BE2C (cell line): Measurements from ENCODE around the gene MSLN.

ENCODE experiments used
- DNase-seq: peaks from one replicate; pipeline ENCODE4 v3.0.0-alpha.2; 2020
- H3K27me3 ChIP-seq: fragments of 250-450 bp; sonication (Bioruptor Pico); 2 replicates; pipeline ENCODE4 v1.5.1; 2020; ENCODE audit warnings: mild to moderate bottlenecking
- H3K36me3 ChIP-seq: fragments of 250-450 bp; sonication (Bioruptor Pico); 2 replicates; pipeline ENCODE4 v1.5.1; 2020; ENCODE audit warnings: mild to moderate bottlenecking
- H3K4me1 ChIP-seq: fragments of 250-450 bp; sonication (Bioruptor Pico); 2 replicates; pipeline ENCODE4 v1.5.1; 2020
- H3K4me3 ChIP-seq: 2 replicates; pipeline ENCODE4 v1.5.1; 2011; ENCODE audit warnings: low read depth, low read length
- H3K9me3 ChIP-seq: fragments of 250-450 bp; sonication (Bioruptor Pico); 2 replicates; pipeline ENCODE4 v1.5.1; 2020
- CTCF ChIP-seq: IDR thresholded peaks from 2 replicates; pipeline ENCODE4 v1.5.1; 2012; ENCODE audit warnings: mild to moderate bottlenecking, low read depth, low read length

The MSLN gene

DNA sequence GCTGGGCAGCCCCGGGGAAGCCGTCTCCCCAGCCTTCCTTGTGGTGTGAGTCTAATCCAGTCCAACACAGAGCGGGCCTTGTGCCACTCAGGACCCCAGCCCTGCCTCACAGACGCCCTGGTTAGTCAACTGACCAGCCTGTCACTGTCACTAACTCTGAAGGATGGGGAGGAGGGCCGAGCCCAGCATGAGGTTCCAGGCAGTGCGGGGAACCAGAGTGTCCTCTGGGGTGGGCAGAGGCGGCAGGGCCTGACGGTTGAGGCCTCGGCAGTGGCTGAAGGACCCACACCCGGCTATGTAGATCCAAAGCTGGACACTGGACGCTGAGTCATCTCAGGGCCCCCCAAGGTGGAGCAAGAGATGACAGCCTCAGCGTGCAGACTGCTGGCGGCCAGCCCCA lies 19.0 kb downstream of the MSLN start:
- no peaks in the 10 kb centered on the region for H3K36me3 ChIP-seq
- no peaks in the 10 kb centered on the region for H3K9me3 ChIP-seq
- no peak overlapping the region for H3K4me3 ChIP-seq
- TF ChIP-seq CTCF: no peak
- no peaks in the 10 kb centered on the region for H3K27me3 ChIP-seq
- peaks cover 11% of the 10 kb centered on the region for H3K4me1 ChIP-seq
- DNase-seq: no peak

GRCh38 chr16:780296-780695 lies 19.8 kb downstream of the MSLN start:
- Histone ChIP-seq H3K9me3 (no peaks in the 10 kb centered on the region), H3K36me3 (peaks cover 7% of the 10 kb centered on the region; the same call in 1 of the 2 replicates), H3K4me1 (peaks cover 11% of the 10 kb centered on the region), H3K27me3 (no peaks in the 10 kb centered on the region), H3K4me3 (no peak overlapping the region)
- TF ChIP-seq CTCF: no peak
- DNase-seq: no peak

DNA sequence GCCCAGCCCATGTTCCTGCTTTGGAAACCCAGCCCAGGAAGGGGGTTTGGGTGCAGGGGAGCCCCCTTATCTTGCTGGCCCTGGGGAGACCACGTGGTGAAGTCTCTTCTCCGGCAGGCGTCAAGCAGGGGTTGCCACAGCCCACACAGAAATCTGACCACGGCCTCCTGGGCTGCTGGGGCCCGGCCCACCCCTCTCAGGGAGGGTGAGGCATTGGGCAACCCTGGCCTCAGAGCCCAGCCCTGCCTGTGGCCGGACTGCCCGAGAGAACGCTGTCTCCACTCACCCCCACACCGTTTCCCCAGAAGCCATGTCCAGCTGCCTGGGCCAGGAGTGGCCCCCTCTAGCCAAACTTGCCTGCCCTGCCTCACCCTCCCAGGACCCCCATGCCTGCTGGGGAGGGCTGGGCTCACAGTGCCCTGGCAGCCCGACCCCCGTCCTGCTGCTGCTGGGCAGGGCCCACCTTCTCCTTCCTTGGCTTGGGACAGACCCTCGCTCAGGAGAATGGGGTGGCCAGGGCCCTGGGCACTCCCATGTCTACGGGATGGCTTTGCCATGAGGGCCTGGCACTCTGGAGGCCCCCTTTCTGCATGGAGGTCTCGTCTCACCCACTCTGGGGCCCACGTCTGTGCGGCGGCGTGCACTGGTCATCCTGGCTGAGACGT lies 20.9 kb downstream of the MSLN start:
- no peaks in the 10 kb centered on the region for H3K27me3 ChIP-seq
- H3K9me3 ChIP-seq: no peaks in the 10 kb centered on the region
- H3K4me3 ChIP-seq: no peak overlapping the region
- H3K36me3 ChIP-seq: peaks cover 15% of the 10 kb centered on the region
- no peak for TF ChIP-seq CTCF
- peaks cover 11% of the 10 kb centered on the region for H3K4me1 ChIP-seq
- DNase-seq: no peak

GRCh38 chr16:782258-782657 lies 21.7 kb downstream of the MSLN start:
- H3K9me3 ChIP-seq: no peaks in the 10 kb centered on the region
- peaks cover 11% of the 10 kb centered on the region for H3K4me1 ChIP-seq
- H3K36me3 ChIP-seq: peaks cover 19% of the 10 kb centered on the region
- no peak overlapping the region for H3K4me3 ChIP-seq
- DNase-seq: no peak
- H3K27me3 ChIP-seq: no peaks in the 10 kb centered on the region
- TF ChIP-seq CTCF: no peak

DNA sequence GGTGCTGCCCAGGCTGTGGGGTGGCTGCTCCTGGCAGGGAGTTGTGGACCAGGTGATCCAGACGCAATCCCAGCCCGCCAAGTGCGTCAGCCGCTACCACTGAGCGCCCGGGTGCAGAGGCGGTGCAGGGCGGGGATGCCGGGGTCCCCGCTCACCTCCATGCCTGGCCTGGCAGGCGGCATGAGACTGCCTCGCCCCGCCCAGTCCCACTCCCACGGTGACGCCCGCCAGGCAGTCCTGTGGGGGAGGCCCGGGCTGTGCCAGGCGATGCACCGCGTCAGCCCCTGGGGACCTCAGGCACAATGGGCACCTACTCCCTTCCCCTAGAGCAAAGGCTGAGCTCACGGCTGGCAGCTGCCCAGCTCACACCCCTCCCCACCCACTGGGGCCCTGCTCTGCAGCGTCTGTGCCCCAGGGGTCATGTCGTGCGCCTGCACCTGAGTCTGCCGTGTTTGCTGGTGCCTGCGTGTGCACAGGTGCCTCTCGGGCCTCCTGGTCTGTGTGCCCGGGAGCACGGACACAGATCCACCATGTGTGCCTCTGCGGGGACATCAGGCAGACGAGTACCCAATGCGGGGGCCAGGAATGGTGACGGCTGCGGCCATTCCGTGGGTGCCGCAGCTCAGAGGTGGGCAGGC lies 22.4 kb downstream of the MSLN start:
- no peak overlapping the region for H3K4me3 ChIP-seq
- H3K36me3 ChIP-seq: peaks cover 19% of the 10 kb centered on the region
- no peak for TF ChIP-seq CTCF
- H3K27me3 ChIP-seq: no peaks in the 10 kb centered on the region
- H3K9me3 ChIP-seq: no peaks in the 10 kb centered on the region
- DNase-seq: peak; percentile 55
- H3K4me1 ChIP-seq: peaks cover 11% of the 10 kb centered on the region
